Neural progenitor cell (in vitro differentiated cells): Measurements from ENCODE around the gene GLUL. TPM values are rescaled to one million over a fixed set of nuclear protein-coding genes. Genes with fewer than 3 reads are reported as not detected.

Experiments used
- DNase-seq: peaks from one replicate; pipeline ENCODE4 v3.0.0-alpha.2; 2016; ENCODE audit warnings: low spot score
- H2AFZ ChIP-seq: fragments of 200-600 bp; sonication (generic); replicated peaks from 2 replicates; pipeline ENCODE4 v1.6.1; 2016; ENCODE audit warnings: antibody characterized with exemption
- H3F3A ChIP-seq: fragments of 200-600 bp; sonication (generic); 2 replicates; pipeline ENCODE4 v1.6.1; 2016; ENCODE audit warnings: antibody characterized with exemption, low read depth
- H3K27ac ChIP-seq: fragments of 200-600 bp; sonication (generic); 2 replicates; pipeline ENCODE4 v1.5.1; 2016; ENCODE audit warnings: mild to moderate bottlenecking
- H3K27me3 ChIP-seq: fragments of 200-600 bp; sonication (generic); 2 replicates; pipeline ENCODE4 v1.6.1; 2016; ENCODE audit warnings: mild to moderate bottlenecking, moderate library complexity
- H3K36me3 ChIP-seq: fragments of 200-600 bp; sonication (generic); 2 replicates; pipeline ENCODE4 v1.5.1; 2016
- H3K4me1 ChIP-seq: fragments of 200-600 bp; sonication (generic); 2 replicates; pipeline ENCODE4 v1.6.1; 2016; ENCODE audit warnings: mixed run types
- H3K4me2 ChIP-seq: fragments of 200-600 bp; sonication (generic); 2 replicates; pipeline ENCODE4 v1.6.1; 2016
- H3K4me3 ChIP-seq: fragments of 200-600 bp; sonication (generic); 2 replicates; pipeline ENCODE4 v1.5.1; 2016
- H3K79me2 ChIP-seq: fragments of 200-600 bp; sonication (generic); 2 replicates; pipeline ENCODE4 v1.6.1; 2016; ENCODE audit warnings: low read depth
- H3K9ac ChIP-seq: fragments of 200-600 bp; sonication (generic); 2 replicates; pipeline ENCODE4 v1.6.1; 2016
- H3K9me3 ChIP-seq: fragments of 200-600 bp; sonication (generic); 2 replicates; pipeline ENCODE4 v1.5.1; 2016; ENCODE audit warnings: low read depth
- H4K20me1 ChIP-seq: fragments of 200-600 bp; sonication (generic); 2 replicates; pipeline ENCODE4 v1.6.1; 2016; ENCODE audit warnings: low read depth
- H3K27ac Mint-ChIP-seq: 3 replicates; pipeline ENCODE4 v1.8.0; 2021; ENCODE audit warnings: mixed read lengths
- H3K27me3 Mint-ChIP-seq: 2 replicates; pipeline ENCODE4 v1.8.0; 2022; ENCODE audit warnings: low read depth, mild to moderate bottlenecking, inconsistent platforms, moderate library complexity, mixed read lengths; ENCODE audit not compliant: insufficient read depth
- H3K36me3 Mint-ChIP-seq: 3 replicates; pipeline ENCODE4 v1.8.0; 2021; ENCODE audit warnings: mixed read lengths
- H3K4me1 Mint-ChIP-seq: 3 replicates; pipeline ENCODE4 v1.8.0; 2021; ENCODE audit warnings: mixed read lengths
- H3K4me3 Mint-ChIP-seq: 3 replicates; pipeline ENCODE4 v1.8.0; 2021; ENCODE audit warnings: mild to moderate bottlenecking, moderate library complexity, mixed read lengths
- H3K9me3 Mint-ChIP-seq: 3 replicates; pipeline ENCODE4 v1.8.0; 2020; ENCODE audit warnings: mixed read lengths
- CTCF ChIP-seq: fragments of 200-600 bp; sonication (generic); IDR thresholded peaks from 2 replicates; pipeline ENCODE4 v1.5.1; 2017; ENCODE audit warnings: antibody characterized with exemption, mild to moderate bottlenecking
- EZH2 ChIP-seq: fragments of 200-600 bp; sonication (generic); IDR thresholded peaks from 2 replicates; pipeline ENCODE4 v1.6.1; 2017; ENCODE audit warnings: antibody characterized with exemption, mild to moderate bottlenecking, moderate library complexity
- EZH2phosphoT487 ChIP-seq: fragments of 200-600 bp; sonication (generic); IDR thresholded peaks from 2 replicates; pipeline ENCODE4 v1.6.1; 2017; ENCODE audit warnings: antibody characterized with exemption
- total RNA-seq: library from RNA; depleted of rRNA; stranded (reverse); fragments of >200 nt; gene quantifications from 2 replicates; pipeline ENCODE4 v1.2.3, GENCODE V29; 2015; ENCODE audit warnings: low replicate concordance

GLUL gene
- total RNA-seq, 1 donor from 2014 or later: 428 TPM

DNA sequence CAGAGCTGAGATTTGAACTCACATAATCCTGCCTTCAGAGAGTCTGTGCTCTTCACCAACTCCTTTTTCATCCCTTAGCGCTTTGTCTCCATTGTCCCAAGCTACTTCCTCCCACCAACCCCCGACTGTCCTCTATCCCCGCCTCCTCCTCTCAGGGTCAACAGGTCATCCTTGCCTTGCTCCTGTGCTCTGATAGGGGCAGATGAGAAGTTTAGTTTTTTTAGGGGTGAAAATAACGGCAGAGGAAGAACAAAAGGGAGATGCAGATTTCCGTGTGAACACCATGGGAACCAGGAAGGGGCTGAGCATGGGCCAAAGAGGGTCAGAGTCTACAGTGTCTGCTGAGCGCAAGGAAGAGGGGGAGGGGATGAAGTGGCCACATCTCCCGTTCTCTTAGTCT lies 31.9 kb downstream of the GLUL start:
- Mint-ChIP-seq H3K4me3 (peak overlapping the region; percentile 12), H3K9me3 (peaks cover 2% of the 10 kb centered on the region), H3K4me1 (peaks cover 60% of the 10 kb centered on the region), H3K27me3 (peaks cover 11% of the 10 kb centered on the region), H3K27ac (peak overlapping the region; percentile 24), H3K36me3 (no peaks in the 10 kb centered on the region)
- H3K4me2 ChIP-seq: peak overlapping the region; percentile 57
- H2AFZ ChIP-seq: no peak overlapping the region
- H3K9me3 ChIP-seq: no peaks in the 10 kb centered on the region
- DNase-seq: peak; percentile 77
- TF ChIP-seq CTCF (no peak), EZH2phosphoT487 (no peak), EZH2 (no peak)
- no peaks in the 10 kb centered on the region for H4K20me1 ChIP-seq
- peaks cover 34% of the 10 kb centered on the region for H3F3A ChIP-seq
- no peak overlapping the region for H3K4me3 ChIP-seq
- no peaks in the 10 kb centered on the region for H3K79me2 ChIP-seq
- H3K27ac ChIP-seq: no peak overlapping the region
- no peaks in the 10 kb centered on the region for H3K36me3 ChIP-seq
- no peaks in the 10 kb centered on the region for H3K27me3 ChIP-seq
- peaks cover 55% of the 10 kb centered on the region for H3K4me1 ChIP-seq
- no peak overlapping the region for H3K9ac ChIP-seq

DNA sequence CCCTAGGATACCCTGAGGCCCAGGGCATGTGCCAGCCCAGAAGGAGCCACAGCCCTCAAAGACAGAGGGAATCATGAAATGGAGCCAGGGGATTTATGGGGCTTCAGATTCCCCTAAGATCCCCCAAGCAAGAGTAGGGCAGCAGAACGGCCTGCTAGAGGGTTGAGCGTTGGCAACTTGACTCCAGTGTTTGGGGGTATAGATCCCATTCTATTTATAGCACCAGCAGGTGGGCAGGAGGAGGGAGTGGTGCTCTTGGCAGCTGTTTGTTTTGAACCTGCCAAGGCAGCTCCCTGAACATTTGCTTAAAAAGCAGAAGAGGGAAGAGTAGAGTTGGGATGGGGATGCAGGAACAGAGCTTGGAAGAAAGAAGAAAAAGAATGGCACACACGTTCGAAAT lies 33.7 kb downstream of the GLUL start:
- no peak overlapping the region for H3K4me3 Mint-ChIP-seq

DNA sequence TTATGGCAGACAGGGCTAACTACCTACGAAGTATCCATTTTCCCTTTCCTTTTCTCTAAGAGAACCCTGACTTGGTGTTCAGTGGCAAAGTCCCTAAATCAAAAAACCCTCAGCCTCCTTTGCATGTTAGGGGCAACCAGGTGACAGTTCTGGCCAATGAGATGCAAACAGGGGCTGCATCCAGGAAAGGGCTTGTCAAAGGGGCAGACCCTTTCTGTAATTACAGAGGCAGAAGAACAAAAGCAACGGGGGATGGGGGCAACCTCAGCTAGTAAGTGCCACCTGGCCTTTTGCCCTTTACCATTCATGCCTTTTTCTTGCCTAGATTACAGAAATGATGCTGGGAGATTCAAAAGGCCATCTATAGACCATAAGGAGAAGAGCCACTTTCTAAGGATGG lies 34.4 kb downstream of the GLUL start:
- DNase-seq: peak; percentile 74
- Mint-ChIP-seq H3K36me3 (no peaks in the 10 kb centered on the region), H3K9me3 (peaks cover 2% of the 10 kb centered on the region), H3K27ac (peak overlapping the region; percentile 27), H3K27me3 (peaks cover 11% of the 10 kb centered on the region), H3K4me3 (no peak overlapping the region), H3K4me1 (peaks cover 45% of the 10 kb centered on the region)
- H3K79me2 ChIP-seq: no peaks in the 10 kb centered on the region
- no peaks in the 10 kb centered on the region for H3K9me3 ChIP-seq
- no peaks in the 10 kb centered on the region for H4K20me1 ChIP-seq
- H3K27me3 ChIP-seq: no peaks in the 10 kb centered on the region
- peaks cover 29% of the 10 kb centered on the region for H3F3A ChIP-seq
- H3K36me3 ChIP-seq: no peaks in the 10 kb centered on the region
- peaks cover 47% of the 10 kb centered on the region for H3K4me1 ChIP-seq
- peak overlapping the region; percentile 22 for H3K27ac ChIP-seq
- H3K4me3 ChIP-seq: peak overlapping the region; percentile 4
- TF ChIP-seq EZH2phosphoT487 (no peak), CTCF (no peak), EZH2 (no peak)
- no peak overlapping the region for H3K9ac ChIP-seq
- peak overlapping the region; percentile 28 for H3K4me2 ChIP-seq
- no peak overlapping the region for H2AFZ ChIP-seq

More for the DNA sequence above, 33.7 kb downstream of the GLUL start:
- Mint-ChIP-seq H3K9me3 (peaks cover 2% of the 10 kb centered on the region), H3K4me1 (peaks cover 50% of the 10 kb centered on the region), H3K36me3 (no peaks in the 10 kb centered on the region), H3K27ac (peak overlapping the region; percentile 90), H3K27me3 (peaks cover 13% of the 10 kb centered on the region)
- peak overlapping the region; percentile 22 for H3K27ac ChIP-seq
- no peak overlapping the region for H2AFZ ChIP-seq
- TF ChIP-seq EZH2 (no peak), CTCF (no peak), EZH2phosphoT487 (no peak)
- H3K36me3 ChIP-seq: no peaks in the 10 kb centered on the region
- DNase-seq: peak; percentile 18
- H3K9ac ChIP-seq: no peak overlapping the region
- H3K9me3 ChIP-seq: no peaks in the 10 kb centered on the region
- H3K4me2 ChIP-seq: peak overlapping the region; percentile 28
- H3K27me3 ChIP-seq: no peaks in the 10 kb centered on the region
- H3K79me2 ChIP-seq: no peaks in the 10 kb centered on the region
- peaks cover 34% of the 10 kb centered on the region for H3F3A ChIP-seq
- H4K20me1 ChIP-seq: no peaks in the 10 kb centered on the region
- H3K4me1 ChIP-seq: peaks cover 50% of the 10 kb centered on the region
- H3K4me3 ChIP-seq: no peak overlapping the region
